ENCODE data around the gene DMRT3.

The DMRT3 gene

GRCh38 chr9:1039589-1039988, 63.1 kb downstream of the DMRT3 start:
- H3K9me3 ChIP-seq (ENCODE audit: insufficient read depth, low read length) = peaks cover 12% of the 10 kb centered on the region; the same call in 1 of the 2 replicates
- H3K4me1 ChIP-seq (ENCODE audit: insufficient read depth, insufficient read length) = no peaks in the 10 kb centered on the region
- H3K4me3 ChIP-seq (ENCODE audit: insufficient read length, low read depth) = no peak overlapping the region
- peaks cover 20% of the 10 kb centered on the region for H3K27me3 ChIP-seq (ENCODE audit: insufficient read depth, insufficient read length)
- TF ChIP-seq SUZ12 (IDR thresholded peaks at IDR 0.05; ENCODE audit: extremely low read depth, insufficient read depth, insufficient read length) (no peak), YY1 (IDR thresholded peaks at IDR 0.05; ENCODE audit: insufficient read depth, insufficient read length) (no peak), ZNF274 (IDR thresholded peaks at IDR 0.05; ENCODE audit: low read depth, low read length) (no peak)
- no peaks in the 10 kb centered on the region for H3K36me3 ChIP-seq (ENCODE audit: insufficient read depth, insufficient read length, low read length)
- H3K9ac ChIP-seq (ENCODE audit: insufficient read length, low read depth) = no peak overlapping the region
- no peak for DNase-seq (ENCODE audit: low read depth, low spot score)
